ENCODE data around the gene DNAH8.
A peak's percentile ranks its signal among the peaks of the same experiment; 100 is the strongest.
"Not testable (repeated sequence)": the region's sequence is repeated elsewhere in the genome, so short reads cannot be mapped to it uniquely, and the experiment has no call there.

Gene DNAH8

DNA sequence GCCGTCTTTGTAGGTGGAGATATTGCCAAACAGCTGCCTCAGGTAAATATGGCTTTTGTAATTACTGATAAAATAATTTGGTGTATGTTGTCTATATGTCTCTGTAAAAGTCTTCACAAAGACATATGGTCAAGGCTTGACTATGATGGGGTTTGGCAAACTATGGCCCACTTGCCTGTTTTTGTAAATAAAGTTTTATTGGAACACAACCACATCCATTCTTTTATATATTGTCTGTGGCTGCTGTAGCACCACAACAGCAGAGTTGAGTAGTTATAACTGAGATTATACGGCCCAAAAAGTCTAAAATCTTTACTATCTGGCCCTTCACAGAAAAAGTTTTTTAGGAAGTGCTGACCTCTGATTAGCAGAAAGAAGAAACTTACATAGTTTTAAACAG lies 133.6 kb downstream of the DNAH8 start:
- no peak for DNase-seq

DNA sequence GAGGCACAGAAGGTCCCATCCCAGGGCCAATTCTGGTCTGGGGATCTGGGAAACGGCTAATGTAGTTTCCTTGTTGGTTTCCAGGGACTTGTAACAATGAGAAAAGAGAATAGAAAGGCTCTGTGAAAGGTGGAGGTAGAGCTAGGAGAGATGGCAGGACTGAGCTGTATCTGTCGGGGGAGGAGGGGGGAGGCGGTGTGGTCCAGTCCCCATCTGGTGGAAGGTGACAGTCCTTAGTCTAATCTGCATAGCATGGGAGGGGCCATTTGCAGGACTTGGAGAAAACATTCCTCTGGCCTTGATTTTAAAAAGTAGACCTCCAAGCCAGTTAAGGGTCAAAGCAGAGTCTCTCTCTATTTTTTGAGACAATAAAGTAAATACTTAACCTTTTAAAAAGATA lies 137.1 kb downstream of the DNAH8 start:
- no peak for DNase-seq

GRCh38 chr6:38853236-38853635 lies 138.1 kb downstream of the DNAH8 start:
- DNase-seq, result no peak

DNA sequence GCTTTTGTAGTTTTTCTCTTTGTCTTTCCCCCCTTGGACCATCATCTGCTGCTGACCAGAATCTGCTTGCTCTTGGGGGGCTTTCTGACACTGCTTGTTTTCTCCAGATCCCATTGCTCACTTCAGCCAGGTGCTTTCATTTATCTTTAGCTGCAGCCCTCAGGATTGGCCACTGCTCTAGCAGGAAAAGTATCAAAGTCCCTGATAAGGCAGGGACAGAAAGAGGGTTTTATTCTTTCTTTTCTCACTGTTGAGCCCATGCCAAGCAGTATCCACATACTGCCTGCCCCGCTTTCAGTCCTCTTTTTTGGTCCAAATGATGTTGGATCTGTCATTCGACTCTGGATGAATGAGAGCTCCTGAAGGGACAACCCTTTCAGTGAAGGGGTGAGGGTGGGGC lies 141.4 kb downstream of the DNAH8 start:
- DNase-seq, result no peak

DNA sequence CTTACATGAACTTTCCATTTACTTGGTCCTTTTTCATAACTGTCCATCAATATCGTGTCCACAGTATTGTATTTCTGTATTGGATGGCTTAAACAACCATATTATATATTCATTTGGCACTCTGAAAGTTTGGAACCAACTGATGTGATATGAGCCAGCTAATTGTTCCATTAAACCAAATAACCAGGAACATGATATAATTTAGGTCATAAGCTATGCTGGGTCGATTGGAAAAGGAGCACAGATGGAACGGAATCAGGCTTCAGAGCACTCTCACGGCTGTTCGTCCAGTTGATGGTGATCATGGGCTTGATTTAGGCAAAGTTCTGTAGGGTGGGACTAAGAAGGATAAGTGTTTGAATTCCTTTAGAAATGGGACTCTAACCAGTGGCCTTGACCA lies 142.7 kb downstream of the DNAH8 start:
- no peak for DNase-seq

- DNase-seq, result no peak
Measured at GRCh38 chr6:38860041-38860440, 144.9 kb downstream of the DNAH8 start.

GRCh38 chr6:38861926-38862401 lies 146.9 kb downstream of the DNAH8 start:
- DNase-seq, result no peak

DNA sequence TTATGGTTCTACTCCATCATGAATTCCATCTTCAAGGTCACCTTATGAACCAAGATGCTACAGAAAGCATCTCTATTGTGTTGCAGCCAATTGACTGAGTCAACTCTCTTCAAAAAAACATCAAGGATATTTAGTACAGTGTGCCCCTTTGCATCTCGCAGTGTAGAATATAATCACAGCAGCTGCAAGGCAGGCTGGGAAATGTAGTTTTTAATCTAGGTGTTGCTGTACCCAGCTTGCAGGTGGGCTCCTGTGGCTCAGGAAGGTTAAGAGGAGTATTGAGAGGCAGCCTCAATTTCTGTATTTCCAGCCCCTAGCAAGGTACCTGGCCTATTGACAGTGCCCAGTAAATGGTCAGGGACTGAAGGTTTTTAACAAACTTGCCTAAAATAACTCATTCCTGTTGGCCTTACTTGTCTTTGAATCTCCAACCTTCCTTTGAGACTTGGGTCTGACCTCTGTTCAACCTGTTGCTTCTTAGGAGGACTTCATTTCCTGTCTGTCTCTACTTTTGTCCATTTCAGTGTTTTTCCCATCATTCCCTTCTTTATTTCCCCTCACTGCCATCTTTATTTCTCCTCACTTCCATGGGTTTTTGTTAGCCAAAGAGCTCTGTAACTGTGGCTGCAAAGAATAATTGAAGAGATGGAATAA lies 150.5 kb downstream of the DNAH8 start:
- DNase-seq, result no peak

GRCh38 chr6:38867726-38868125 lies 152.6 kb downstream of the DNAH8 start:
- no peak for DNase-seq

DNA sequence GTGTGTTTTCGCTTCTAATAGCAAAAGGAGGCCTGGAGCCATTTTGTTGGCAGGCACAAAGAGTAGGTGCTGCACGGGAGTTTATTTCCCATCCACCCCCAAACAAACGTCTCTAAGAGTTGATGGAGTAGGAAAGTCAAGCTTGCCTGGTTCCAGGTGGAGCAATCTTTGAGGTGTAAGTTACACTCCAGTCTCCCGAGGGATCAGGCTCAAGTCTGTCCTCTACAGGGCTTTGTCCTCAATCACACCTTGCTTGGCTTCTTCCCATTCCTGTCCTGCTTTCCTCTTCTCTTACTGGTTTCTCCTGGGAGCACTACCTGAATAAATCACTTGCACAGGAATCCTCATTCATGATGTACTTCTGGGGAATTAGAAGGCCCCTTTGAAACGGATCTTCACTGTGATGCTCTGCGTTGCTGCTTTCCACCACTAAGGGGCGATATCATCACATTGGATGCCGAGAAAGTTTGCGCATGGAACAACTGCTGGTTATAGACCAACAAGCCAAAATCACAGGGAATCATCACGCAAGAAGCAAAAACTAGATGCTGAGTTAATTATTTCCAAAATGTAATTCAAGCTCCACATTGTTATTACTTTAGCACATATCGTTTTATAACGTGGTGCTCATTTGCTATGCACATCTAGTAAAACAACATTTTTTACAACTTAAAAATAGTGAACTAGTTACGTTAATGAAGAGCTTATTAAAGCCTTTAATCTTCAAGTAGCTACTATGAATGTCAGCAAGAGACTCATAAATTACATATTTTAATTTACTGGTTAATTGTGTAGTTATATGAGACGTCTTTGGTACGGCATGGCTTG lies 156.8 kb downstream of the DNAH8 start:
- DNase-seq, result peak; percentile 70

DNA sequence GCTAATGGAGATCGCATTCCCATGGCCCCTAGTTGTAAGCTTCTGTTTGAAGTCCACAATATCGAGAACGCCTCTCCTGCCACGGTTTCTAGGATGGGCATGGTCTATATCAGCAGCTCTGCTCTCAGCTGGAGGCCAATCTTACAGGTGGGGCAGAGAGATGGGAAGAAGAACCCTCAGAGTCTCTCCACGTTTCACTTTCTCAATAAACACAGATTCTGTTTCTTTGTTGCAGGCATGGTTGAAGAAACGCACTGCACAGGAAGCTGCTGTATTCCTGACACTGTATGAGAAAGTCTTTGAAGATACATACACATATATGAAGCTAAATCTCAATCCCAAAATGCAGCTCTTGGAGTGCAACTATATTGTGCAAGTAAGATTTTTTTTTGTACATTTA lies 157.9 kb downstream of the DNAH8 start:
- DNase-seq, result no peak

- DNase-seq, result not testable (repeated sequence)
Measured at GRCh38 chr6:38873816-38874215, 158.7 kb downstream of the DNAH8 start.

DNA sequence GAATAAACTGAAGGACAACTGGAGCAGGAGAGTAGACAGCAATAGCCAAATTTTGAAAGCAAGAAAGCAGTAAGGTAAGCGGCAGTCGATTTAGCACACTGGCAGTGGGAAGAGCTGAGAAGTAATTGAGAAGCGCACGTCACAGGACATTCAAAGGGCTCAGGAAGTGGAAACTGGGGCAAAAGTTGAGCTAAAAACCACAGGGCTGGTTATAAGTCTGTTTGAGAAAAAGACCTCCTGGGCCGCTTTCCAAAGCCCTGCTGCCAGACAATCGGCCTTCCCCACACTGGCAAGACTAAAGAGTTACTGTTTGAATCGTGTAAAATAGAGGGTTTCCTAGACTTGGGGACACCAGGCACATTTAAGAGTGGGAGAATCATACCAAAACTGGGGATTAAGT lies 161.4 kb downstream of the DNAH8 start:
- peak; percentile 45 for DNase-seq

GRCh38 chr6:38877721-38878120 lies 162.6 kb downstream of the DNAH8 start:
- DNase-seq, result no peak

DNA sequence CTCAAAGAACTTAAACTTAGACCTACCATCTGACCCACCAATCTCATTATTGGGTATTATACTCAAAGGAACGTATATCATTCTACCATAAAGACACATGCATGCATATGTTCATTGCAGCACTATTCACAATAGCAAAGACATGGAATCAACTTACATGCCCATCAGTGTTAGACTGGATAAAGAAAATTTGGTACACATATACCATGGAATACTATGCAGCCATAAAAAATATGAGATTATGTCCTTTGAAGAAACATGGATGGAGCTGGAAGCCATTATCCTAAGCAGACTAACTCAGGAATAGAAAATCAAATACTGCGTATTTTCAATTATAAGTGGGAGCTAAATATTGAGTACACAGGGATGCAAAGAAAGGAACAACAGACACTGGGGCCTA lies 167.0 kb downstream of the DNAH8 start:
- DNase-seq, result no peak

DNA sequence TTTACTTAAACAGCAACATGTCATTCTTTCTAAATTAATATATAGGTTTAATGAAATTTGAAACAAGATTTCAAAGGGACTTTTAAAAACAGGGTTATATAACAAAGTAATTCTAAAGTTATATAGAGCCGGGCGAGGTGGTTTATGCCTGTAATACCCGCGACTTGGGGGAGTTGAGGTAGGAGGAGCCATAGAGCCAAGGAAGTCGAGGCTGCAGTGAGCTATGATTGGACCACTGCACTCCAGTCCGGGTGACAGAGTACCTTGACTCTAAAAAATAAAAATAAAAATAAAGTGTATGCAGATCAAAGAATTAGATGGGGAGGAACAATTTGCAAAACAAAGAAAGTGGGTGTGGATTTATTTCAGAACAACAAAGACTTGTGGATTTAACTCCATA lies 182.4 kb downstream of the DNAH8 start:
- no peak for DNase-seq

- DNase-seq, result no peak
Measured at GRCh38 chr6:38901802-38902522, 186.9 kb downstream of the DNAH8 start.

GRCh38 chr6:38906582-38906981 lies 191.5 kb downstream of the DNAH8 start:
- no peak for DNase-seq

- DNase-seq, result no peak
Measured at GRCh38 chr6:38907264-38907663, 192.2 kb downstream of the DNAH8 start.

DNA sequence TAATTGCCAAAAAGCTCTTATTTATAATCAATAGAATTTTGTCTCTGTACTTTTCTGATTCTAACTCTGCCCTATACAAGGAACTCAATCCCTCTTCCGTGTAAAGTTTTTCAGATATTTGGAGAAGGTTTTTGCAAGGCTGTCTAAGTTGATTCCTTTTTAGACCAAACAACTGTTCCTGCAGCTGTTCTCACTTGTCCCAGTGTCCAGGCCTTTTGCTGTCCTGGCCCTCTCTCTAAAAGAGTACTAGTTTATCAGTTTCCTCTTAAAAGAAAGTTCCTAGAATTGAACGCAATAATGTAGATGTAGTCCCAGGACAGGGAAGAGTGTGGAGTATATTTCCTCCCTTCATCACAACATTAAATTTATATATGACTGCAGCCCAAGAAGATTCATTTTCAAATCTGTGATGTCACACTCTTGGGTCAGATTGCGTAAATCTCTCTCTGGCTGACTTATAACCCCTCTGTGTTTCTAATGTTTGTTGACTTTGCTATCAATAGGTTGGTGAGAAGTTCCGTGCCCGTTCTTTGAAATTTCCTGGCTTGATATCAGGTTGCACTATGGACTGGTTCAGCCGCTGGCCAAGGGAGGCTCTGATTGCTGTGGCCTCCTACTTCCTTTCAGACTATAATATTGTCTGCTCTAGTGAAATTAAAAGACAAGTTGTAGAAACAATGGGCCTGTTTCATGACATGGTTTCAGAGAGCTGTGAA lies 194.1 kb downstream of the DNAH8 start:
- no peak for DNase-seq

- DNase-seq, result no peak
Measured at GRCh38 chr6:38910207-38910606, 195.1 kb downstream of the DNAH8 start.

DNA sequence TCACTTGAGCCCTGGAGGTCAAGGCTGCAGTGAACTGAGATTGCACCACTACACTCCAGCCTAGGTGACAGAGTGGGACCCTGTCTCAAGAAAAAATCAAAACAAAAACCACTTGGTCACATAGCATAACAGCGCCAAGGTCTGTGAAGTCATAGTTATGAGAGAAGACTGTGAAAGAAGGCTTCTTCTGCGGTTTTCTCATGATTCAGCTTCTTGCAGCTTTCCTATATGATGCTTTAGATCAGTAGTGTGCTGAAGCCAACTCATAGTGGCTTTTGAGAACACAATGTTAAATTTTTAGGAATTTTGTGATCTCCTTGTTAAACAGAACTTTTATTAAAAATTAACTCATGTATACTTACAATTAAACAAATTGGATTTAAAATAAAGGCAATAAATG lies 197.3 kb downstream of the DNAH8 start:
- DNase-seq, result no peak

All from activated naive CD4-positive, alpha-beta T cell treated with Interleukin-2 at 50 U/mL for 16 hours (primary cell).